Right lobe of liver (tissue), 6 donors: ENCODE data around the gene UNC5C. TPM values are rescaled to one million over a fixed set of nuclear protein-coding genes. Genes with fewer than 3 reads are reported as not detected.

Source experiments
- ATAC-seq, 4 donors: fragments of 200-7000 bp; cut with Tn5 transposase; one replicate each; pipeline ENCODE4 v1.9.1; 2020; ENCODE audit warnings: mild to moderate bottlenecking in 4 of 4, moderate library complexity in 4 of 4
- DNase-seq, 3 donors: peaks; one replicate each; pipeline ENCODE4 v3.0.0-alpha.2; 2020
- H3K27ac ChIP-seq, 3 donors: fragments of 200-600 bp; one replicate each; pipeline ENCODE4 v1.8.0; 2022
- H3K27me3 ChIP-seq, 2 donors: fragments of 200-600 bp; one replicate each; pipeline ENCODE4 v1.8.0; 2022
- H3K36me3 ChIP-seq, 4 donors: fragments of 200-600 bp; sonication (generic) in 1 of 4; one replicate each; pipeline versions ENCODE4 v1.5.1 to v1.8.0; 2017 to 2022; ENCODE audit warnings: control low read depth in 1 of 4
- H3K4me1 ChIP-seq, 4 donors: fragments of 200-600 bp; sonication (generic) in 1 of 4; one replicate each; pipeline versions ENCODE4 v1.5.1 to v1.8.0; 2017 to 2022; ENCODE audit warnings: control low read depth in 1 of 4
- H3K4me3 ChIP-seq, 3 donors: fragments of 200-600 bp; one replicate each; pipeline ENCODE4 v1.8.0; 2022
- H3K9me3 ChIP-seq, 4 donors: fragments of 200-600 bp; sonication (generic) in 1 of 4; one replicate each; pipeline versions ENCODE4 v1.5.1 to v1.8.0; 2017 to 2022; ENCODE audit warnings: control low read depth in 1 of 4
- POLR2A ChIP-seq: fragments of 450-650 bp; IDR thresholded peaks from one replicate; pipeline ENCODE4 v1.6.1; 2017; ENCODE audit warnings: antibody characterized with exemption, mild to moderate bottlenecking
- WGBS: methylation state at CpG from one replicate; pipeline ENCODE4 v1.1.6; 2018; ENCODE audit warnings: low coverage, low lambda C conversion rate; ENCODE audit not compliant: insufficient coverage; ENCODE audit errors: missing lambda C conversion rate; 5-methylcytosine and 5-hydroxymethylcytosine counted together
- intact Hi-C, 2 donors: fragments of 100-400 bp; cut with DNase I; formaldehyde crosslinking; loops; one replicate each; pipeline versions ENCODE4 v1.11.2 to v1.14.1; 2022
- total RNA-seq, 6 experiments: library from RNA; depleted of rRNA in 2 of 6; stranded (reverse); fragments of >200 nt in 2 of 6; fragmentation: NEBNext Ultra II Directional in 3 of 6; extraction: Animal tissue kit (Norgen Biotek cat#: 25700) in 3 of 6; gene quantifications; one replicate each; pipeline versions ENCODE4 v1.1.0 to v1.2.4, GENCODE V29; 2016 to 2023
- TF ChIP-seq, protein P1 (sequence below), 4 donors: fragments of 200-600 bp in 3 of 4; fragments of 450-650 bp in 1 of 4; IDR thresholded peaks; one replicate each; pipeline versions ENCODE4 v1.5.1 to v1.8.0; 2016 to 2022; ENCODE audit warnings: antibody characterized with exemption in 4 of 4, mild to moderate bottlenecking in 2 of 4
- donor health status: DM: no; HTN: yes; CAD: no.
- donor health status: DM: no; HTN: no; CAD: no.
- donor health status: DM: no; HTN: no; CAD: no.
- donor health status: DM: no; HTN: yes; CAD: no.
- donor health status: DM: no; HTN: yes; CAD: no.

Gene UNC5C
- total RNA-seq, 6 experiments from 2014 or later = 0.50 to 0.71 (median 0.63) TPM

- Histone ChIP-seq H3K4me3 (no peak overlapping the region), H3K9me3 (no peaks in the 10 kb centered on the region), H3K36me3 (no peaks in the 10 kb centered on the region), H3K27ac (no peak overlapping the region), H3K4me1 (no peaks in the 10 kb centered on the region), H3K27me3 (no peaks in the 10 kb centered on the region)
- ATAC-seq (no peak), DNase-seq (no peak)
- WGBS = 22% methylated on average over 1 of the region's 1 CpG
- TF ChIP-seq, protein P1, sequence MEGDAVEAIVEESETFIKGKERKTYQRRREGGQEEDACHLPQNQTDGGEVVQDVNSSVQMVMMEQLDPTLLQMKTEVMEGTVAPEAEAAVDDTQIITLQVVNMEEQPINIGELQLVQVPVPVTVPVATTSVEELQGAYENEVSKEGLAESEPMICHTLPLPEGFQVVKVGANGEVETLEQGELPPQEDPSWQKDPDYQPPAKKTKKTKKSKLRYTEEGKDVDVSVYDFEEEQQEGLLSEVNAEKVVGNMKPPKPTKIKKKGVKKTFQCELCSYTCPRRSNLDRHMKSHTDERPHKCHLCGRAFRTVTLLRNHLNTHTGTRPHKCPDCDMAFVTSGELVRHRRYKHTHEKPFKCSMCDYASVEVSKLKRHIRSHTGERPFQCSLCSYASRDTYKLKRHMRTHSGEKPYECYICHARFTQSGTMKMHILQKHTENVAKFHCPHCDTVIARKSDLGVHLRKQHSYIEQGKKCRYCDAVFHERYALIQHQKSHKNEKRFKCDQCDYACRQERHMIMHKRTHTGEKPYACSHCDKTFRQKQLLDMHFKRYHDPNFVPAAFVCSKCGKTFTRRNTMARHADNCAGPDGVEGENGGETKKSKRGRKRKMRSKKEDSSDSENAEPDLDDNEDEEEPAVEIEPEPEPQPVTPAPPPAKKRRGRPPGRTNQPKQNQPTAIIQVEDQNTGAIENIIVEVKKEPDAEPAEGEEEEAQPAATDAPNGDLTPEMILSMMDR (IDR thresholded peaks at IDR 0.05) = no peak
- no peak for TF ChIP-seq POLR2A
- intact Hi-C loops = no loop called here
Measured at GRCh38 chr4:95263960-95264359, 284.8 kb downstream of the UNC5C start.

DNA sequence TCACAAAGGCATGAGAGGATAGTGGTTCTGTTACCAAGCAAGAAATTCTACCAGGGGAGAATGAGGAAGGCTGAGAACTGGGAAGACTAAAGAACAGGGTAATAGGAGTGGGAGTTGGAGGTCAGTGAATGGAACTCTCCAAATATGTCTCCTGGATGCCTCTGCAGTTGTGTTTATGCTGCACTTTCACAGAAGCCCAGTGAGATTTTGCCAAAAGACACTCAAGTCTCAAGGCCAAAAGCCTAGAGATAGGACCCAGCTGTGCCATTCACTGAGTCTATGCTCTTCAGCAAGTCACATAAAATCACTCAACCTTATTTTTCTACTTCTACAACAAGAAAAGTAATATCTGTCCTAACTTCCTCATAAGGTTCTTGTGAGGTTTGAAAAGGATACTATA, 285.4 kb downstream of the UNC5C start:
- Histone ChIP-seq H3K36me3 (no peaks in the 10 kb centered on the region), H3K27me3 (no peaks in the 10 kb centered on the region), H3K4me3 (no peak overlapping the region), H3K4me1 (no peaks in the 10 kb centered on the region), H3K27ac (no peak overlapping the region), H3K9me3 (no peaks in the 10 kb centered on the region)
- TF ChIP-seq POLR2A = no peak
- TF ChIP-seq, protein P1 (IDR thresholded peaks at IDR 0.05) = no peak
- DNase-seq = no peak
- ATAC-seq = no peak
- intact Hi-C loops = no loop called here

GRCh38 chr4:95256108-95256835, 292.5 kb downstream of the UNC5C start:
- TF ChIP-seq, protein P1 (IDR thresholded peaks at IDR 0.05) = no peak
- TF ChIP-seq POLR2A = no peak

GRCh38 chr4:95255396-95256107, 293.2 kb downstream of the UNC5C start:
- H3K36me3 ChIP-seq = no peaks in the 10 kb centered on the region
- H3K9me3 ChIP-seq = no peaks in the 10 kb centered on the region
- peaks cover 0 to 5% (median 0%) of the 10 kb centered on the region in 4 donors for H3K4me1 ChIP-seq
- 76% methylated on average over 8 of the region's 8 CpGs for WGBS
- intact Hi-C loops = no loop called here
- H3K27me3 ChIP-seq = no peaks in the 10 kb centered on the region
- no peak overlapping the region for H3K27ac ChIP-seq
- H3K4me3 ChIP-seq = no peak overlapping the region
- DNase-seq = no peak
- ATAC-seq = no peak
- no peak for TF ChIP-seq POLR2A
- TF ChIP-seq, protein P1 (IDR thresholded peaks at IDR 0.05) = no peak

More at GRCh38 chr4:95256108-95256835, 292.5 kb downstream of the UNC5C start:
- Histone ChIP-seq H3K4me3 (no peak overlapping the region), H3K36me3 (no peaks in the 10 kb centered on the region), H3K27me3 (no peaks in the 10 kb centered on the region), H3K27ac (no peak overlapping the region), H3K4me1 (no peaks in the 10 kb centered on the region), H3K9me3 (no peaks in the 10 kb centered on the region)
- DNase-seq (no peak), ATAC-seq (no peak)
- intact Hi-C loops = no loop called here
- 55% methylated on average over 6 of the region's 6 CpGs for WGBS
